Measurements from ENCODE around the gene ABHD3.
"Not testable (repeated sequence)": the region's sequence is repeated elsewhere in the genome, so short reads cannot be mapped to it uniquely, and the experiment has no call there.

ABHD3 gene

GRCh38 chr18:21684731-21685130 lies 19.8 kb downstream of the ABHD3 start:
- no peak for FAIRE-seq
- TF ChIP-seq POLR2A (IDR thresholded peaks at IDR 0.05; ENCODE audit: low read depth, low read length) = no peak
- no peak for DNase-seq (ENCODE audit: insufficient read length, low spot score)

- TF ChIP-seq POLR2A (IDR thresholded peaks at IDR 0.05; ENCODE audit: low read depth, low read length) = no peak
- no peak for DNase-seq (ENCODE audit: insufficient read length, low spot score)
- no peak for FAIRE-seq
Observed at GRCh38 chr18:21682371-21683051, 22.1 kb downstream of the ABHD3 start.

GRCh38 chr18:21680161-21680560 lies 24.4 kb downstream of the ABHD3 start:
- DNase-seq (ENCODE audit: insufficient read length, low spot score) = no peak
- no peak for FAIRE-seq
- TF ChIP-seq POLR2A (IDR thresholded peaks at IDR 0.05; ENCODE audit: low read depth, low read length) = no peak

GRCh38 chr18:21678859-21679258 lies 25.7 kb downstream of the ABHD3 start:
- no peak for DNase-seq (ENCODE audit: insufficient read length, low spot score)
- TF ChIP-seq POLR2A (IDR thresholded peaks at IDR 0.05; ENCODE audit: low read depth, low read length) = no peak
- FAIRE-seq = no peak

- not testable (repeated sequence) for DNase-seq (ENCODE audit: insufficient read length, low spot score)
- peak; percentile 52 for FAIRE-seq
Observed at GRCh38 chr18:21675354-21675753, 29.2 kb downstream of the ABHD3 start.

- peak; percentile 95 for FAIRE-seq
Observed at GRCh38 chr18:21672521-21673267, 31.9 kb downstream of the ABHD3 start.

GRCh38 chr18:21669736-21670285 lies 34.8 kb downstream of the ABHD3 start:
- no peak for TF ChIP-seq POLR2A (IDR thresholded peaks at IDR 0.05; ENCODE audit: low read depth, low read length)
- no peak for DNase-seq (ENCODE audit: insufficient read length, low spot score)
- FAIRE-seq = peak; percentile 36

More at GRCh38 chr18:21672521-21673267, 31.9 kb downstream of the ABHD3 start:
- TF ChIP-seq POLR2A (IDR thresholded peaks at IDR 0.05; ENCODE audit: low read depth, low read length) = no peak
- DNase-seq (ENCODE audit: insufficient read length, low spot score) = peak; percentile 26

- FAIRE-seq = no peak
- no peak for TF ChIP-seq POLR2A (IDR thresholded peaks at IDR 0.05; ENCODE audit: low read depth, low read length)
- no peak for DNase-seq (ENCODE audit: insufficient read length, low spot score)
Observed at GRCh38 chr18:21664069-21664468, 40.5 kb downstream of the ABHD3 start.

- FAIRE-seq (no peak), DNase-seq (ENCODE audit: insufficient read length, low spot score) (no peak)
- no peak for TF ChIP-seq POLR2A (IDR thresholded peaks at IDR 0.05; ENCODE audit: low read depth, low read length)
Observed at GRCh38 chr18:21663578-21663977, 41.0 kb downstream of the ABHD3 start.

GRCh38 chr18:21662581-21662980 lies 42.0 kb downstream of the ABHD3 start:
- no peak for DNase-seq (ENCODE audit: insufficient read length, low spot score)
- TF ChIP-seq POLR2A (IDR thresholded peaks at IDR 0.05; ENCODE audit: low read depth, low read length) = no peak
- FAIRE-seq = no peak

- no peak for FAIRE-seq
- TF ChIP-seq POLR2A (IDR thresholded peaks at IDR 0.05; ENCODE audit: low read depth, low read length) = no peak
- no peak for DNase-seq (ENCODE audit: insufficient read length, low spot score)
Observed at GRCh38 chr18:21660078-21660477, 44.5 kb downstream of the ABHD3 start.

- FAIRE-seq (no peak), DNase-seq (ENCODE audit: insufficient read length, low spot score) (no peak)
- no peak for TF ChIP-seq POLR2A (IDR thresholded peaks at IDR 0.05; ENCODE audit: low read depth, low read length)
Observed at GRCh38 chr18:21656402-21656801, 48.2 kb downstream of the ABHD3 start.

GRCh38 chr18:21653361-21653760 lies 51.2 kb downstream of the ABHD3 start:
- no peak for TF ChIP-seq POLR2A (IDR thresholded peaks at IDR 0.05; ENCODE audit: low read depth, low read length)
- DNase-seq (ENCODE audit: insufficient read length, low spot score) = no peak
- FAIRE-seq = no peak

GRCh38 chr18:21652073-21652472 lies 52.5 kb downstream of the ABHD3 start:
- no peak for TF ChIP-seq POLR2A (IDR thresholded peaks at IDR 0.05; ENCODE audit: low read depth, low read length)
- FAIRE-seq (no peak), DNase-seq (ENCODE audit: insufficient read length, low spot score) (no peak)

- no peak for TF ChIP-seq POLR2A (IDR thresholded peaks at IDR 0.05; ENCODE audit: low read depth, low read length)
- FAIRE-seq (no peak), DNase-seq (ENCODE audit: insufficient read length, low spot score) (no peak)
Observed at GRCh38 chr18:21650311-21650710, 54.3 kb downstream of the ABHD3 start.

GRCh38 chr18:21640375-21640774 lies 64.2 kb downstream of the ABHD3 start:
- DNase-seq (ENCODE audit: insufficient read length, low spot score); FAIRE-seq: not testable (repeated sequence)

All from H54 (cell line).